Superior temporal gyrus (tissue), 1 donor: ENCODE data around the gene OVOL2.
"Not testable (repeated sequence)": the region's sequence is repeated elsewhere in the genome, so short reads cannot be mapped to it uniquely, and the experiment has no call there.

Source experiments
- DNase-seq: peaks from one replicate; pipeline ENCODE4 v3.0.0-alpha.2; 2016; ENCODE audit errors: extremely low spot score

OVOL2 gene

GRCh38 chr20:18057994-18058349 is 256 bp upstream of the OVOL2 start:
- DNase-seq, result no peak

GRCh38 chr20:18056174-18057100 is 1.3 kb downstream of the OVOL2 start:
- DNase-seq, result no peak

DNA sequence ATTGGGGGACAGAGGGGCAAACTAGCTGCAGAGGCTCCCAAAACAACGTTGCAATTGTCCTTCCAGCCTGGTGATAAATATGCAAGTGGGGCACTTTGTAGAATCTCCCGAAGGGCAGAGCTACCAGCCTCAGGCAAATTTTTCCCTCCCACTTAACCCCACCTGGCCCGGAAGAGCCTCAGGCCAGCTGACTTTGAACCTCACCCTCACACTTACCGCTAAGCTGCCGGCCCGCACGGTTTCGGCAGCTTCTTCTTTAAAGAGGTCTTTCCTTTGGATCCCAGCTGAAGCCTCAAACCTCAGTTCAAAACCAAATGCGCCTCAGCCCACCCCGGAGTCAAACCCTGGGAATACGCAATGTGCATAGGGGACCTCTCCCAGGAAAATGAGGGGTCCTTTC is 2.5 kb downstream of the OVOL2 start:
- no peak for DNase-seq

- DNase-seq, result no peak
Observed at GRCh38 chr20:18052856-18053255, 4.9 kb downstream of the OVOL2 start.

DNA sequence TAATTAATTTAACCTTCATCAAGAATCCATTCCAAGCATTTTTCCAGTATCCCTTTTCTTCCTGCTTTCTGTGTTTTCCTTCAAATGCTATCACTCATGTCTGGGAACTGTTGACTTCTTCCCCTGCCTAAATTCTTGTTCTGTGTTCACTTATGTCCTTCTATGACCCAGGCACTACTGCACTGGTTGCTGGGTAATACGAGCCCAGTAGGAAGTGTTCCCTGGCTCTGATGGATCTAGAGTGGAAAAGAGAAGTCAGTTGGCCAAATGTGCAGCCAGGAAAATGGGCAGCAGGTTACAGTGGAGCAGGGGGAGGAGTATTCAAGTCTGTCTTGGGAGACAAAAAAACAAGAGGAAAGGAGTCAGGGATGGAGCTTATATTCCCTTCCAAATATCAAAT is 7.1 kb downstream of the OVOL2 start:
- no peak for DNase-seq

DNA sequence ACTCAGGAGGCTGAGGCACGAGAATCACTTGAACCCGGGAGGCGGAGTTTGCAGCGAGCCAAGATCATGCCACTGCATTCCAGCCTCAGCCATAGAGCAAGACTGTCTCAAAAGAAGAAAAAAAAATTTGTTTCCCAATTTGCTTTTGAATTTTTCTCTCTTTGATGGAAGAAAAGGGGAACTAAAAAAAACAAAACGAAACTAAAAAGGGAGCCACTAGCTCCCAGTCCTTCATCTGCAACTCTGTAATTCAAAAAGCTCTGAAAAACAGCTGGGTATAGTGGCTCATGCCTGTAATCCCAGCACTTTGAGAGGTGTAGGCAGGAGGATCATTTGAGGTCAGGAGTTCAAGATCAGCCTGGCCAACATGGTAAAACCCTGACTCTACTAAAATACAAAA is 9.5 kb downstream of the OVOL2 start:
- DNase-seq, result no peak

- no peak for DNase-seq
Observed at GRCh38 chr20:18046535-18046934, 11.2 kb downstream of the OVOL2 start.

DNA sequence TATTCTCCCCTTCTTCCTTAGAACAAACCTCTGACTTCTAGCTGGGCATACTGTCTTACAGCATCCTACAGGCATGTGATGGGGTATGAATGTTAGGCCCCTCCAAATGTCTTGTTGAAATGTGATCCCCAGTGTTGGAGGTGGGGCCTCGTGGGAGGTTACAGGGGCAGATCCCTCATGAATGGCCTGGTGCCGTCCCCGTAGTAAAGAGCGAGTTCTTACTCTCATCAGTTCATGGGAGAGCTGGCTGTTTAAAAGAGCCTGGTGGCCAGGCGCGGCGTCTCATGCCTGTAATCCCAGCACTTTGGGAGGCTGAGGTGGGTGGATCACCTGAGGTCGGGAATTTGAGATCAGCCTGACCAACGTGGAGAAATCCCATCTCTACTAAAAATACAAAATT is 15.5 kb downstream of the OVOL2 start:
- DNase-seq, result no peak

- DNase-seq, result no peak
Observed at GRCh38 chr20:18041462-18041861, 16.3 kb downstream of the OVOL2 start.

- no peak for DNase-seq
Observed at GRCh38 chr20:18039063-18039462, 18.7 kb downstream of the OVOL2 start.

- DNase-seq, result no peak
Observed at GRCh38 chr20:18034039-18034438, 23.7 kb downstream of the OVOL2 start.

DNA sequence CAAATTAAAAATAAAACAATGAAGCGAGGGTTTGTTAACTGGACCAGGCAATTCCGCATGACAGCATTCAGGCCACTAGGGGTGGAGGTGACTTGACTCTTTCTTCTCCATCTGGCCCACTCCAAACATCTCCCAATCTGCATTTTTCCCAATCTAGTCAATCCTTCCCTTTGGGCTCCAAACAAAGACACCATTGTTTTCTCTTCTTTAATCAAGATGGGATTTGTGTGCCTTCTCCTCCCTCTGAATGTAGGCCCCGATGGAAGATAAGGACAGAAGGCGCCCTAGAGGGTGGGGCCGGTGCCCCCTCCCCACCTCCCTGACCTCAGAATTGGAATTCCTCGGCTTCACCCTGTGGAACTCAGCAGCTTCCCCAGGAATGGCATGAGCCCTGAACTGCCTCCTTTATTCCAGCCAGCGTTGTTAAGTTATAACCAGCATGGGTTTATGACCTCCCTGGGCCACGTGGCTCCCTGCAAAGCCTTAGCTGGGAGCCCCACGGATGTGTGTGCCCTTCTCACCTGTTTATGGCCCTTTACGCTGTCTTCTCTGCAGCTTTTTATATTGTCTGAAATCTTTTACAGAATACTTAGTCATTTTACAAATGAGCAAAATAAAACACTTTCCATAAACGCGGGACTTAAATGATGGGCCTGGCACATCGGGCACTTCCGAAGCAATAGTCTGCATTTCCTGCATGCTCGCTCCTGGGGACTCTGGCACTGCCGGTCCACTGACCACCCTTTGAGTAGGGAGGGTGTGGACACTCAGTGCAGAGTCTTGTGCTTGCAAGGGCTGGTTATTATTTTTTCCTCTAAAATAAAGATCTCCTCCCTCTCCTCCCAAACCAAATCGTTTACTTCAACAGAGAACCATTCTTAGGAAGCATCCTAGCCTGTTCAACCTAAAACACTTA is 24.5 kb downstream of the OVOL2 start:
- DNase-seq, result no peak

DNA sequence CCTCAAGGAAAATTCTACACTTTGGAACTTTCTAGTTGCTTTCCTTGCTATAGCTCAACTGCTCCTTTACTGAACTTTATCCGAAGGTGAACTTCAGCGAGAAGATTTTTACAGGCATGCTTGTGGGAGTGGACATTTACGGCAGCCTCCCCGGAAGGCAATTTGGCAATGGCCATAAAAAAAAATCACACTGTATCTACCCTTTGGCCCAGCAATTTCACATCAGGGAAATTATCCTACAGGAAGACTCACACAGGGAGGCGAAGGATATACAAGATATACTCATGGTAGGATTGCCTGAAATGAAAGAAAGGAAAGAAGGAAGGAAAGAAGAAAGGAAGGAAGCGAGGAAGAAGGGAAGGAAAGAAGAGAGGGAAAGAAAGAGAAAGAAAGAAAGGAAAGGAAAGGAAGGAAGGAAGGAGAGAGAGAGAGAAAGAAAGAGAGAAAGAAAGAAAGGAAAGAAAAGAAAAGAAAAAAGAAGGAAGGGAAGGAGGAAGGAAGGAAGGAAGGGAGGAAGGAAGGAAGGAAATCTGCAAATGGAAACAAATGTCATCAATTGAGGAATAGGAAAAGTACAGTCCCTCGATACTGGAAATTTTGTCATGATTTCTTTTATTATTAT is 25.7 kb downstream of the OVOL2 start:
- no peak for DNase-seq

DNA sequence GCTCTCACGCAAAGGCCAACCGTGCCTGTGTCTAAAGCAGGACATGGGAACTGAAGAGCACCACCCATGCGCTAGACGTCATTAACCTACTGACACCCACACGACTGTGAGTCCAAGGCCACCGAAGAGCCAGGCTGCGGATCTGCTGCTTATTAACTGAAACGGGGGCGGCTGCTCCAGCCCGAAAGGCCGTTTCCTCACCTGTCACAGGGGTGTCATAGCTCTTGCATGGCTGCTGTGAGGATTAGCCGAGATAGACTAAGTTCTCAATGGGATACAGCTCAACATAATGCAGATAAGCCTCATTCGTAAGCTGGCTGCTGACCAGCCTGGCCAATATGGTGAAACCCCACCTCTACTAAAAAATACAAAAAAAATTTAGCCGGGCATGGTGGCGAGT is 26.7 kb downstream of the OVOL2 start:
- no peak for DNase-seq

GRCh38 chr20:18030020-18030419 is 27.7 kb downstream of the OVOL2 start:
- no peak for DNase-seq

- not testable (repeated sequence) for DNase-seq
Observed at GRCh38 chr20:18027011-18027410, 30.7 kb downstream of the OVOL2 start.

- no peak for DNase-seq
Observed at GRCh38 chr20:18024606-18025127, 33.0 kb downstream of the OVOL2 start.

- DNase-seq, result no peak
Observed at GRCh38 chr20:18020931-18021330, 36.8 kb downstream of the OVOL2 start.

- no peak for DNase-seq
Observed at GRCh38 chr20:18019068-18019467, 38.6 kb downstream of the OVOL2 start.

GRCh38 chr20:18018100-18018499 is 39.6 kb downstream of the OVOL2 start:
- no peak for DNase-seq

GRCh38 chr20:18016772-18017171 is 40.9 kb downstream of the OVOL2 start:
- no peak for DNase-seq

GRCh38 chr20:18014411-18014810 is 43.3 kb downstream of the OVOL2 start:
- no peak for DNase-seq
